ENCODE measurements around the gene YIPF5.

DNA sequence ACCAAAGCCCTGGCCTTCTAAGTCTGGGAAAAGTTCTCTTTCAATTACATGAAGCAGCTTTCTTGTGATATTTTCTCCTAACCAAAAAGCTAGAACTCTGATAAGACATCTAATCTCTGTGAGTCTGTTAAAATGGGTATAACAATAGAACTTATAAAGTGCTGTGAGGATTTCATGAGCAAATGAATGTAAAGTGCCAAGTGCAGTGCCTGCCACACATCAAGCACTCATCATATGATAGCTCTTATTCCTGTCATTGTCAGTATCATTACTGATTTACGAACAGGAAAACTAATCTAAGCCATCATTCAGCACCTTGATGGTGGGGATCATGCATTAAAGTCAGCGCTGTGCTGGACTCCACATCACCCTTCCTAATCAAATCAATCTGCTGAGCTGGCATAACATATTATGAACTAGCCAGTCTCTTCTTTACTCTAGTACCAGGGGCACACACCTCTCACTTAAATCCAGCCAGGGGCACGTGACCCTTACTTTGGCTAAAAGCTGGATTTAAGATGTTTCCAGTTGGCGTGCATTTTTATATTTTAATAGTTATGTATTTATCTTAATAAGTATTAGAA lies 37.3 kb downstream of the YIPF5 start:
- TF ChIP-seq, protein P1, sequence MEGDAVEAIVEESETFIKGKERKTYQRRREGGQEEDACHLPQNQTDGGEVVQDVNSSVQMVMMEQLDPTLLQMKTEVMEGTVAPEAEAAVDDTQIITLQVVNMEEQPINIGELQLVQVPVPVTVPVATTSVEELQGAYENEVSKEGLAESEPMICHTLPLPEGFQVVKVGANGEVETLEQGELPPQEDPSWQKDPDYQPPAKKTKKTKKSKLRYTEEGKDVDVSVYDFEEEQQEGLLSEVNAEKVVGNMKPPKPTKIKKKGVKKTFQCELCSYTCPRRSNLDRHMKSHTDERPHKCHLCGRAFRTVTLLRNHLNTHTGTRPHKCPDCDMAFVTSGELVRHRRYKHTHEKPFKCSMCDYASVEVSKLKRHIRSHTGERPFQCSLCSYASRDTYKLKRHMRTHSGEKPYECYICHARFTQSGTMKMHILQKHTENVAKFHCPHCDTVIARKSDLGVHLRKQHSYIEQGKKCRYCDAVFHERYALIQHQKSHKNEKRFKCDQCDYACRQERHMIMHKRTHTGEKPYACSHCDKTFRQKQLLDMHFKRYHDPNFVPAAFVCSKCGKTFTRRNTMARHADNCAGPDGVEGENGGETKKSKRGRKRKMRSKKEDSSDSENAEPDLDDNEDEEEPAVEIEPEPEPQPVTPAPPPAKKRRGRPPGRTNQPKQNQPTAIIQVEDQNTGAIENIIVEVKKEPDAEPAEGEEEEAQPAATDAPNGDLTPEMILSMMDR (conservative IDR thresholded peaks at IDR 0.05; ENCODE audit: low read depth, low read length), result no peak
- TF ChIP-seq EZH2 (IDR thresholded peaks at IDR 0.05; ENCODE audit: low read length, unreplicated experiment), result no peak

All from PC-3 (cell line).